HuH-7 (cell line): ENCODE results near the gene PDE4D.
A peak's percentile ranks its signal among the peaks of the same experiment; 100 is the strongest.
"Not testable (repeated sequence)": the region's sequence is repeated elsewhere in the genome, so short reads cannot be mapped to it uniquely, and the experiment has no call there.

Experiments
- DNase-seq: peaks from one replicate; pipeline ENCODE4 v3.0.0; 2011; ENCODE audit warnings: low spot score

The PDE4D gene

DNA sequence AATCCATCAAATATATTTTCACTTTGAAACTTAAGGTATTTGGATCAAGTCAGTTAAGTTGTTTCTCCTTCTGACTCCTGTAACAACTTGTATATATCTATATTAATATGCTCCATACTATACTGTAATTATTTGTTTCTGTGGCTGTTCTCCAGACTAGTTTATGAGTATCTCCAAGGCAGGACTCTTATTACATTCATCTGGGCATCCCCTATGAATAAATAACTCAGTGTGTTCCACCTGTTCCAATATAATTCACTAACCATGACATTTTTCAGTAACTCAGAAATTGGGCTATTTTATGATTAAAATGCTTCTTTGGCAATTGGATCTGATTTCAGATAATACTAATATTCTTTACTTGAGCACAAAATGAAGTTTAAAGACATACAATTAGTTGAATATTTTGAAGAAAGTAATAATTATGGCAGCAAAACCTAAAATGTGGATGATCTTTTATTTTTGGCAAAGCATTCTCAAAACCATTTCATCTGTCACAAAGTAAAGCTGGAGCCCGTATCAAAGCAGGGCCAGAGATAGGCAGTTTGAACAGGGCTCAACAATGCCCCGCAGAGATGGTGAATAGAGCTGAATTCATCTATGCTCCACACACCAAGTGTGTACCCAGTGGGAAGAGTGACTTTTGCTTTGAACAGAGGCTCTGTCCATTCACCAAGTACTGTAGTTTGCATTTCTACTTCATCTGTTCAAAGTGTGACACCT, 314.3 kb downstream of the PDE4D start:
- no peak for DNase-seq

- no peak for DNase-seq
These were observed 316.0 kb downstream of the PDE4D start for GRCh38 chr5:59577485-59577884.

DNA sequence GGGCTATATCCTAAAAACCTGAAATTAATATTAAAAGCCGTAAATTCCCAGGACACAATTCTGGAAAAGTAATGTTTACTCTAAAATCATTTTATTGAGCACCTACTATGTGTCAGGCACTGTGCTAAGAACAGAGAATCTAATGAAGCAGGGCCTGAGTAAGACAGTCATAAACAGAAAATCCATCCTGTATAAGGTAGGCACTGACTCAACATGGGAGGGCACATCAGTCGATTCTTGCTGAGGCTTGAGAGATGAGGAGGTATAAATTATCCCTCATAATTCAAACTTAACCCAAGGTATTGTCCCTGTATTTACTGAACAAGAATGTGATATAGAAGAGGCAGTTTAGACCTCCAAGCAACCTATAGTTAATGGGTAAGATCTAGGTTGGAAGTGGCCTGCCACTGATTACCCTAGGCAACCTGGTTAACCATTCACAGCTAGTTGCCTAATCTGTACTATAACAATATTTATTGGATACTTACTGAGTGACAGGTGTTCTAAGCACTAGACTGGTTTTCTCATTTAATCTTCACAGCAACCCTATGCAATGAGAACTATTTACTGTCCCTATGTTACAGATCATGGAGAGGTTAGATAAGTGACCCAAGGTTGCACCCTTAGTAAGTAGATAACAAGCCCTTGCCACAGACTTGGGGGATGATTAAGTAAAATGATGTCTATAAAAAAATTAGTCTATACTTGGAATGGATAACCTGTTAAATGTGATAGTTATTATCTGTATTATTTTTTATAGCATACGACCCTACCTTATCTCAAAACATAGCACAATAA, 317.7 kb downstream of the PDE4D start:
- DNase-seq: no peak

GRCh38 chr5:59573509-59573908, 320.0 kb downstream of the PDE4D start:
- DNase-seq: not testable (repeated sequence)

GRCh38 chr5:59571067-59571466, 322.5 kb downstream of the PDE4D start:
- no peak for DNase-seq

GRCh38 chr5:59569608-59570334, 323.8 kb downstream of the PDE4D start:
- no peak for DNase-seq

- no peak for DNase-seq
These were observed 324.4 kb downstream of the PDE4D start for GRCh38 chr5:59569158-59569557.

GRCh38 chr5:59568161-59568560, 325.4 kb downstream of the PDE4D start:
- no peak for DNase-seq

- DNase-seq: no peak
These were observed 328.0 kb downstream of the PDE4D start for GRCh38 chr5:59565551-59565950.

DNA sequence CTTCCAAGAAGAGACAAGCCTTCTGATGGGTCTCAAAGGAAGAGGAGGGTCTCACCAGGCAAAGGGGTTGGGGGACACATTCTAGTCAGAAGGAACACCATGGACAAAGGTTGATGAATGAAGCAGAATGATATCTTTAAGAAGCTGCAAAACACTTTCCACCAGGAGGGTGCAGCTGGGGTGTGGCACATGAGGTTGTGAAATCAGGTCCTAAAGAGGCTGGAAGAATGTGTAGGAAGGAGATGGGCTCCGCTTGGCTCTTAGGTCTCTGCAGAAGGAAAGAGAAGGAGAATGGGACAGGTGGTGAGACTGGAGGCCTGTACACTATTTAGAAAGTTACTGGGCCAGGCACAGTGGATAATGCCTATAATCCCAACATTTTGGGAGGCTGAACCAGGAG, 328.6 kb downstream of the PDE4D start:
- no peak for DNase-seq

GRCh38 chr5:59562756-59563389, 330.7 kb downstream of the PDE4D start:
- DNase-seq: peak; percentile 44

- peak; percentile 26 for DNase-seq
These were observed 333.0 kb downstream of the PDE4D start for GRCh38 chr5:59560553-59560952.

- DNase-seq: no peak
These were observed 333.7 kb downstream of the PDE4D start for GRCh38 chr5:59559847-59560246.

DNA sequence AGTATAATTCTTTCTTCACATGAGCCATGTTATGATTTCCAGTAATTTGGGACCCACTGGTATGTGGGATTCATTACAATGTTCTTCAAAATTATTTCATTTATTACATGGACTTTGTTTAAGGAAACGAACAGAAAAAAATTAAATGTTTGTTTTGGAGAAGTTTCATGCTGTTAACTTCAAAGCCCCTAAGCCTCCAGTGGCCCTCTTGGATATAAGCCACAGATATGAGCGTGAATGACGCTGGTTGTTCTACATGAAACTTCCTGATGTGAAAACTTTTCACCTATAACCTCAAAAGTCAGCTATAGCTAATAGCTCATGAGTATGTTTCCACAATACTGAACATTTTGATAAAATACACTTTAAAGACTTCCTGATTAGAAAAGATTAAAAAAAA, 334.2 kb downstream of the PDE4D start:
- DNase-seq: no peak

GRCh38 chr5:59558501-59558900, 335.0 kb downstream of the PDE4D start:
- DNase-seq: no peak

DNA sequence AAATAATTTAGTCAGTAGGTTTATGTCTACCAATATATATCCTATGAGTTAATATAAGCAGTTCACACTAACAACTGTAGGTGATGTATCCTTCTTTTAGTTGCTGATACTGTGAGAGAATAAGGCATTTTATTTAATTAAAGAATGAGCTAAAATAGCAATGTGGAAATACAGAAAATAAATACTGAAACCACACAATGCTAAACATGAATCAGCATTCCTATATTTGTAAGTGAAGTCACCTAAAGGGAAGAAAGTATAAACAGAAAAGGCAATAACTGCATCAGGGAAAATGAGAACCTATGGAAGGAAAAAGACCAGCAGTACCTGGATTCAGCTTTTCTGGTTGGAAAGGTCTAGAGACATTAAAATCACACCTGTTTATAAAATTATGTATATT, 336.0 kb downstream of the PDE4D start:
- DNase-seq: no peak

DNA sequence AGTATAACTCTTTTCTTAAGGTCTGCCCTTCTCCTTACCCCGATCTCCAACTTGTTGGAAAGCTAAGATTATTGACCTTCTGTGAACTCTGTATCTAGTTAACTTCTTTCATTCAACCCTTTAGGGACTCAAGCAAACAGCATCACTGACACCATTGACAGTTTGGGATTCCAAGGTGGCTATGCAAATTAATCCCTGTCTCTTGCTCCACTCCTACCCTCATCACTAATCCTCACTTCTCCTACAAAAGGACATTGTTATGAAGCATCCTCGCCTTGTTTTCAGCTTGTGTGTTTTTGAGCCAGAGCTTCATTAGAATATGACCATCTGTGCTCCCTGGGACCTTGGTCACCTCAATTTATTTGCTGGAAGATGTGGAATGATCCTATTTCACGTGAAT, 337.9 kb downstream of the PDE4D start:
- DNase-seq: no peak

DNA sequence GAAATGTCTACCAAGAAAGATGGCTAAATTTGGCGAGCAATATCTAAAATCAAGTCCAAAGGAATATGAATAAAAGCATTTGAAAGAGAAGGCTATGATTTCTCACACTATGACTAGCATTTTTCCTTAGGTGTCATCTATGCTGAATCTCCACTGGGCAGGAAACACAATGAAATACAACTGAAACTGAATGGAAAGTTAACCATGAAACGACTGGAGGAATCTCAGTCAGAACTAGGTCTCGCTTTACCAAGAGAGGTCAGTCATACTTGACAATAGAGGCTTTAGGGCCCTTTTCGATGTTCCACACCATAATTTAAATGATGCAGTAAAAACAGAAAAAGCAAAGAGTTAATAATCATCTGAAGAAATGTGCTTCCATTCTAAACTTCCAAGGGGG, 339.0 kb downstream of the PDE4D start:
- DNase-seq: no peak

GRCh38 chr5:59553992-59554391, 339.5 kb downstream of the PDE4D start:
- DNase-seq: no peak

DNA sequence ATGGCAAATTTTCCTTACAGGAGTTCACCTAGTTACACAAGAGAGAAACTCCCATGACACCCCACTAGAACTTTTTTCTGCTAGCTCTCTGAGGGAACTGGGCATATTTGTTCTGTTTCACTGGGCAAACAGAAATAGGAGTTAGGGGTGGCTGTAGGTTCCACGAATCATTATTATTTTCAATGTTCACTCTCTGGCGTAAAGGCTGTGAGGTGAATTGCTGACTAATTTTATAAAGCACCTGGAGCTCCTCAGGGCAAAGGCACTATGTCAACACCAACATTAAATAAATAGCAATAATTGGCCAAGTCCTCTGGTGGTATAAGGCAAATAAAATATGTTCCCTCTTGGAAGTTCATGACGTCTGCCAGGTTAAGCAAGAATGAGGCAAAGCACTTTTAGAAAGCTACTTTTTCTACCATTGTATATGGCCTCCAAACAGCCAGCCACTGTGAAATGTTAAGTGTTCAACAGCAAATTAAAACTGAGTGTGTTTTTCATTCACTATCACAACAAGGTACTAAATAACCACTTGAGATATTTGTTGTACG, 344.6 kb downstream of the PDE4D start:
- DNase-seq: peak; percentile 10

- DNase-seq: no peak
These were observed 345.8 kb downstream of the PDE4D start for GRCh38 chr5:59547731-59548130.

GRCh38 chr5:59544573-59544972, 349.0 kb downstream of the PDE4D start:
- DNase-seq: no peak
